Transverse colon (tissue), 4 donors: Measurements from ENCODE around the gene PTPN11.
"Not testable (repeated sequence)": the region's sequence is repeated elsewhere in the genome, so short reads cannot be mapped to it uniquely, and the experiment has no call there.

ENCODE experiments used
- CTCF ChIP-seq, 5 experiments: fragments of 200-600 bp in 3 of 5; fragments of 450-650 bp in 2 of 5; sonication (generic) in 3 of 5; IDR thresholded peaks; 1 replicate in 2 of 5; 2 replicates in 3 of 5; pipeline ENCODE4 v1.5.1; 2016 to 2017; ENCODE audit warnings: antibody characterized with exemption in 5 of 5, inconsistent platforms in 3 of 5, mild to moderate bottlenecking in 2 of 5, moderate library complexity in 1 of 5
- POLR2A ChIP-seq: fragments of 450-650 bp; IDR thresholded peaks from one replicate; pipeline ENCODE4 v1.6.1; 2016; ENCODE audit warnings: antibody characterized with exemption, mild to moderate bottlenecking, moderate library complexity
- POLR2AphosphoS5 ChIP-seq, 3 donors: sonication (generic); formaldehyde crosslinking; IDR thresholded peaks; one replicate each; pipeline ENCODE4 v1.6.1; 2016; ENCODE audit warnings: antibody characterized with exemption in 3 of 3

GRCh38 chr12:112438645-112439044, 19.9 kb downstream of the PTPN11 start:
- not testable (repeated sequence) for TF ChIP-seq CTCF (IDR thresholded peaks at IDR 0.05); POLR2A; POLR2AphosphoS5 (IDR thresholded peaks at IDR 0.05)
